ENCODE data around the gene FJX1. TPM values are rescaled to one million over a fixed set of nuclear protein-coding genes. Genes with fewer than 3 reads are reported as not detected.

FJX1 gene
- total RNA-seq, 1 donor from 2014 or later, result 0.73 TPM

DNA sequence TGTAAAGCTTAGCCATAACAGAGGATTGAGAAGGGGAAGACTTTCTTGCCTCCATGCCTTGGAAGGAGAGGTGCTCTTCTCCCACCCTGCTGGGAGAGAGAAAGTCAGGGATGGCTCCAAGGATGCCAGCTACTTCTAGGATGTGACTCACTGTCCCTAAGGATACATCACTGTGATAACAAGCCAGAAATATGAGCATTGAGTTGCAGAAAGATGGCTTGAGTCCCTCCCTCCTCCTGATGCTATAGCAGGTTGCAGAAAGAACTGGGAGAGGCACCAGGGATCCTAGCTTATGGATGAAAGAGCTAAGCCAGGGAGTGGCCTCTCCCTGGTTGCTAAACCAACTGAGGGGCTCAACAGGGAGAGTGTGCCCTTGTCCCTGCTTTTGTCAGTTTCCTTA is 27.8 kb upstream of the FJX1 start:
- no peak for DNase-seq (ENCODE audit: low spot score)
- intact Hi-C loops (cut with micrococcal nuclease), result no loop called here
- H3K27ac Mint-ChIP-seq, result no peak overlapping the region
- H3K4me3 Mint-ChIP-seq, result no peak overlapping the region
- H3K4me1 Mint-ChIP-seq (ENCODE audit: low read depth), result no peaks in the 10 kb centered on the region
- H3K36me3 Mint-ChIP-seq (ENCODE audit: low read depth), result no peaks in the 10 kb centered on the region
- peaks cover 17% of the 10 kb centered on the region for H3K27me3 Mint-ChIP-seq (ENCODE audit: insufficient read depth)
- no peaks in the 10 kb centered on the region for H3K9me3 Mint-ChIP-seq

DNA sequence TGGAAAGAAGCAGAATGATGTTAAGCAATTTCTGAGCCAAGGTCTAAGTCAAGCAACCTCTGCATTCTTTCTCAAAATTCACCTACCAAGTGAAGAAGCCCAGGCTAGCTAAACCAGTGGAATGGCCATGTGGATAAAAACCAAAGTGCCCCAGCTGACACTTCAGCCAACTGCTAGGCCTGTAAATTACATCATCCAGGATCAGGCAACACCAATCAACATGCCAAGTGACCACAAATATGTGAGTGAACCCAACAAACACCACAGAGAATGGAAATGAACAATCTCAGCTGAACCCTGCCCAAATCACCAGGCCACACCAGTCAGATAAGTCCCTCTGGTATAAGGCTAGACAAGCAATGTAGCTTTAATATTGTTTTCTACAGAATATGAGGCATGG is 25.1 kb upstream of the FJX1 start:
- H3K4me3 Mint-ChIP-seq, result no peak overlapping the region
- H3K9me3 Mint-ChIP-seq, result peaks cover 5% of the 10 kb centered on the region
- H3K27ac Mint-ChIP-seq, result no peak overlapping the region
- no peaks in the 10 kb centered on the region for H3K36me3 Mint-ChIP-seq (ENCODE audit: low read depth)
- peaks cover 6% of the 10 kb centered on the region for H3K4me1 Mint-ChIP-seq (ENCODE audit: low read depth)
- no peak for DNase-seq (ENCODE audit: low spot score)
- intact Hi-C loops (cut with micrococcal nuclease), result no loop called here
- peaks cover 8% of the 10 kb centered on the region for H3K27me3 Mint-ChIP-seq (ENCODE audit: insufficient read depth)

DNA sequence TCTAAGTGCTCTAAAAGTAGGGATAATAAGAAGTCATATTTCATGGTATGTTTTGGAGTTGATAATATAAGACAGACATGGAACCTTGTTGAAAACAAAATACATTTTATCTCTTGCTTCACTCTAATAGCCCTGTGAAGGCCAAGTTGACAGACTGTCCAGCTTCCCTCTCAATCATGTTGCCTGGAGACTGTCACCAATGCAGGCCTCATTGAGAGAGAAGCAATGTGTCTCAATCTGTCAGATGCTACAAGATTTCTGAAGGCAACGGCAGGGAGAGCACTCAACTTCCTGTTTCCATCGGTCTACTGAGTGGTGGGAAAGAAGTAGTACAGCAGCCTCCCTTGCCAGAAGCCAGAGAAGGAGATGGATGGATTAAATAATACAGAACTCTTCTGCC is 23.6 kb upstream of the FJX1 start:
- Mint-ChIP-seq H3K4me1 (ENCODE audit: low read depth) (peaks cover 20% of the 10 kb centered on the region), H3K36me3 (ENCODE audit: low read depth) (no peaks in the 10 kb centered on the region), H3K27me3 (ENCODE audit: insufficient read depth) (peaks cover 6% of the 10 kb centered on the region), H3K9me3 (peaks cover 5% of the 10 kb centered on the region), H3K4me3 (no peak overlapping the region), H3K27ac (no peak overlapping the region)
- intact Hi-C loops (cut with micrococcal nuclease), result no loop called here
- no peak for DNase-seq (ENCODE audit: low spot score)

DNA sequence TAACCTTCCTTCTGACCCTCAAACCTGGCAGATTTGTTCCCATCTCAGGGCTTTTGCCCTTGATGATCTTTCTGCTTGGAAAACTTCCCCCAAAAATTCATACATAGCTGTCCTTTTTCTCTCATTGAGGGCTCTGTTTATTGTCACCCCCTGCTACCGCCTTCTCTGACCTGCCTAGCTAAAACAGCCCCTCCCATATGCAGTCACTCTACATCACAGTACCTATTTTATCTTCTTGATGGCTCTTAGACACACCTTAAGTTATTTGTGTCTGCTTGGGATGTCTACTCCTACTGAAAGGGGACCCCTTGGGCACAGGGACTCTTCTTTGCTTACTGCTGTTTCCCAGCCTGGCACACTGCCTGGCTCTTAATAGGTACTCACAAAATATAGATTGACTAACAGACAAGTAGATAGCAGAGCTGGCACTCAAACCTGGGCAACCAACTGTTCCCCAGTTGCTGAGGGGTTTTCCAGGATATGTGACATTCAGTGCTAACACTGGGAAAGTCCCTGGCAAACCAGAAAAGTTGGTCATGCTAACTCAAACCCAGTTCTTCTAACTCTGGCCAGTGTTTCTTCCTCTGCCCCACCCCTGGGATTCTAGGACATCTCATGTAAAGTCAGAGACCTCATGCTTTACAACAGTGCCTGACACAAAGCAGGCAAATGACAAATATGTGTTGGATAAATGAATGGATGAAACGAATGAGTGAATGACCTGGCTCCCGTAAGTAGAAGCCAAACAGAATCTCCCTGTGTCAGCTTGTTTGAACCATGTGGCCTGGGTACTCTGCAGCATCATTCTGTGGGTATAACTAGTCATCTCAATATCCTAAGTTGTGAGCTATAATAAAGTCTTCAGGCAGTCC is 19.8 kb upstream of the FJX1 start:
- H3K27ac Mint-ChIP-seq, result peak overlapping the region; percentile 75
- H3K4me3 Mint-ChIP-seq, result peak overlapping the region; percentile 4
- no peaks in the 10 kb centered on the region for H3K36me3 Mint-ChIP-seq (ENCODE audit: low read depth)
- intact Hi-C loops (cut with micrococcal nuclease), result no loop called here
- DNase-seq (ENCODE audit: low spot score), result peak; percentile 15
- no peaks in the 10 kb centered on the region for H3K27me3 Mint-ChIP-seq (ENCODE audit: insufficient read depth)
- H3K9me3 Mint-ChIP-seq, result peaks cover 5% of the 10 kb centered on the region
- peaks cover 20% of the 10 kb centered on the region for H3K4me1 Mint-ChIP-seq (ENCODE audit: low read depth)

DNA sequence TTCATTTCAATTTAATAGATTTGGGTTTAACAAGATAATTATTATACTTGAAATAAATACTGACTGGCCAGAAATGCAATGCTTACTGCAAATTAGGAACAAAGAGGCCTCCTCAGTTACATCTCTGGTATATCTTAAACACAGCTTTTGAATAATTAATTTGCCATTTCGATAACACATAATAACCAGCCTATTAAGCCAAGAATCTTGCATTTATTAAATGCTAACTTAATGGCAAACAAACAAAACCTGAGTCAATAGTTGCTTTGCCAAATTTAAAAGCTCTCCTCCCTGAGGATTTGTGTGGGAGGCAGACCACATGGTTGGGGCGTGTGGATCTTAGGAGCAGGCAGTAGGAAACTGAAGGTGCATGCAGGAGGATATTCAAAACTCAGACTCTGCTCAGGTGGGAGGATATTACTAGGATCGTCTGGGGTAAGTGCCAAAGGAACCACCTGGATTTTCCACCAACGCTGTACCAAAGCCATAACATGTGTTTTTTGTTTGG is 17.9 kb upstream of the FJX1 start:
- no peak overlapping the region for H3K27ac Mint-ChIP-seq
- no peaks in the 10 kb centered on the region for H3K36me3 Mint-ChIP-seq (ENCODE audit: low read depth)

DNA sequence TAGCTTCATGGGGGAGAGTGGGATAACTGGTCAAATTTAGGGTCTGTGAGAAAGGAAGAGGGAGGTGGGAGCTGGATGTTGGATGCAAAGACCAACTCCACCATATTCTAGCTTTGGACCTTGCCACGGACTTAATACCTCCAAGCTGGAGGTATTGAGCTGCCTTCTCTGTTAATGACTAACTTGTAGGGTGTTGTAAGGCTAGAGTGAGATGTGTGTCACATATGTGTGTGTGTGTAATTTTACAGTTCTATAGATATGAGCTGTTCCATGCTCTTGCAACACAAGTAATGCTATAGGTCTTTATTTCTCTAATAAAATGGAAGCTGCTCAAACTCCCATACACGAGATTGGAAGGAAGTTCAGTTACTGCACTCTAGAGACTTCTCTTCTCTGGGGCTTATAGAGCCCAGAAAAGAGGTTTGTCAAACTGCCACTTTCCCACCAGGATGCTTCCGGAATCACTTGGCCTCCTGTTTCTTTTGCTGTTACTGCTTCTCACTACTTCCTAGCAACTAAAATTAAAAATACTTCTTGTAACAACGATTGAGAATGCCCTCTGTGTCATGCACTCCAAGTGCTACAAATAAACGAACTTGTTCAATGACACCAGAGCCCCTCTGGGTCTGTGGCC is 16.0 kb upstream of the FJX1 start:
- Mint-ChIP-seq H3K9me3 (no peaks in the 10 kb centered on the region), H3K4me1 (ENCODE audit: low read depth) (peaks cover 20% of the 10 kb centered on the region), H3K27me3 (ENCODE audit: insufficient read depth) (peaks cover 5% of the 10 kb centered on the region), H3K4me3 (no peak overlapping the region), H3K27ac (no peak overlapping the region), H3K36me3 (ENCODE audit: low read depth) (no peaks in the 10 kb centered on the region)
- intact Hi-C loops (cut with micrococcal nuclease), result no loop called here
- DNase-seq (ENCODE audit: low spot score), result no peak

More for the DNA sequence above, 17.9 kb upstream of the FJX1 start:
- peaks cover 5% of the 10 kb centered on the region for H3K9me3 Mint-ChIP-seq
- DNase-seq (ENCODE audit: low spot score), result no peak
- intact Hi-C loops (cut with micrococcal nuclease), result no loop called here
- H3K27me3 Mint-ChIP-seq (ENCODE audit: insufficient read depth), result no peaks in the 10 kb centered on the region
- H3K4me3 Mint-ChIP-seq, result no peak overlapping the region
- H3K4me1 Mint-ChIP-seq (ENCODE audit: low read depth), result peaks cover 20% of the 10 kb centered on the region

DNA sequence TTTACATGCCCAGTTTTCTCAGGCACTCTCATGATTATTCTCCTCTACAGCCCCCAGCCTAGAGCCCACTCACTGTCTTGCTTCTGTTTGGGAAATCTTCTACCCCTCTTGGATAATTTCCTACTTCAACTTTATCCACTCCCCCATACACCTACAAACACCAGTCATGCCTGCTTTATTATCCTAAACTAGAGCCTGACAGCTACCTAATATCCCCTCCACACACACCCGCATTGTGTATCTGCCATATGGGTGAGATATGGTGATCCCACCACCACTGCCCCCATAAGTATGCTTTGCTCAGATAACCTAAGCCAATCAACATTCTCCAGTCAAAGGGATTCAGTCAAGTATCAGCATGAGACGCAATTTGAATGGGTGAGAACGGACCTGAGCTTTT is 15.3 kb upstream of the FJX1 start:
- H3K36me3 Mint-ChIP-seq (ENCODE audit: low read depth), result no peaks in the 10 kb centered on the region
- H3K4me1 Mint-ChIP-seq (ENCODE audit: low read depth), result peaks cover 15% of the 10 kb centered on the region
- intact Hi-C loops (cut with micrococcal nuclease), result no loop called here
- H3K27me3 Mint-ChIP-seq (ENCODE audit: insufficient read depth), result peaks cover 5% of the 10 kb centered on the region
- no peak for DNase-seq (ENCODE audit: low spot score)
- H3K9me3 Mint-ChIP-seq, result no peaks in the 10 kb centered on the region
- H3K27ac Mint-ChIP-seq, result no peak overlapping the region
- no peak overlapping the region for H3K4me3 Mint-ChIP-seq

DNA sequence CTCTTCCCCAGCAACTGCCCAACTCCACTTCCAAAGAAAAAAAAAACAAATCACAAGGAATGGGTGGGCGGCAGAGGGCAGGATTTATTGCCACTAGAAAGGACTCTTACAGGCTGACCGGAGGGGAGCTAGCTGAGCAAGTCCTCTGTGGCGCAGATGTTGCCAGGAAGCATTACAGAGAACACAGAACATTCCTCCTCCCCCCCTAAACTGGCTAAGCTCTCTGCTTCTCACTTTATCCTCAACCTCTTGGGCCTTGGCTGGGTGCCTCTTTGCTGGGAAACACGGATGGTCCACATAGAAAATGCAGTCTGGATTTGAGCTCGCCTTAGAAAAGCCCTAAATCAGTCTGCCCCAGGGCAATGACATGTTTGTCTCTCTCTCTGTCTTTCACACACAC is 12.6 kb upstream of the FJX1 start:
- Mint-ChIP-seq H3K27ac (no peak overlapping the region), H3K4me1 (ENCODE audit: low read depth) (no peaks in the 10 kb centered on the region), H3K4me3 (no peak overlapping the region), H3K9me3 (no peaks in the 10 kb centered on the region), H3K36me3 (ENCODE audit: low read depth) (no peaks in the 10 kb centered on the region), H3K27me3 (ENCODE audit: insufficient read depth) (peaks cover 16% of the 10 kb centered on the region)
- DNase-seq (ENCODE audit: low spot score), result no peak
- intact Hi-C loops (cut with micrococcal nuclease), result no loop called here

DNA sequence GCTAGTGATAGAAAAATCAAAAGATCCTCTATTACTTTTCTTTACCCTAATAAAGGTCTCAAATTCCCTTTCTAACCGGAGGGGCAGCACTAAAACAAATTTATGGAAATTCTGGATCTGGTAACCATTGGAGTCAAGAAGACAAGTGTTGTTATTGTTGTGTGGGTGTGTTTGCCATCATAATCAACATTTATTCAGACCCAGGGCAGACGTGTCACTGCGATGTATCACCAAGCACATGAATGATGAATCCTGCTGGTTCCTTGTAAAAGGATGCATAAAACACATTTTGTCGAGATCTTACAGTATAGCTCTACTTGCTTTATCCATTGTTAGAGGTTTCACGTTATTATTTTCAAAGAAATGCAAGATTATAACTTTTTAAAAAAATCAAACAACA is 12.1 kb upstream of the FJX1 start:
- DNase-seq (ENCODE audit: low spot score), result no peak
- intact Hi-C loops (cut with micrococcal nuclease), result no loop called here
- H3K9me3 Mint-ChIP-seq, result no peaks in the 10 kb centered on the region
- no peaks in the 10 kb centered on the region for H3K36me3 Mint-ChIP-seq (ENCODE audit: low read depth)
- H3K4me1 Mint-ChIP-seq (ENCODE audit: low read depth), result peaks cover under 1% of the 10 kb centered on the region
- H3K4me3 Mint-ChIP-seq, result no peak overlapping the region
- H3K27ac Mint-ChIP-seq, result no peak overlapping the region
- peaks cover 16% of the 10 kb centered on the region for H3K27me3 Mint-ChIP-seq (ENCODE audit: insufficient read depth)

DNA sequence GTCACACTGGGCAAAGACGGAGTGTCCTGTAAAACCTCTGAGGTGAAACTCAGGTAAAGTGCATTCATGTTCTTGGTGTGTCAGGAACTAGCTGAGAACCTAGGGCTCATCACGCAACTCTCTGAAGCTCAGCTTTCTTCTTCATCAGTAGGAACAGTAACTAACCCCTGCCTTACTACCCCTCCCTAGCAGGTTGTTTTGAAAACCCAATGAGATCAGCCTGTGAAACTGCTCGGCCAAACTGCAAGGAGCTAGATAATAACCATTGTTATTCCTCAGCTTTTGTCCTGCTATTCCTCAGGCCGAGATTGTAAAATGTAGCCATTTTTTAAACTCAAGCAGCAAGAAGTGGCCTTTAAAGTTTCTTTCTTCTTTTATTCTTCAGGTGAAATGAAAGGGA is 9.8 kb upstream of the FJX1 start:
- peaks cover 24% of the 10 kb centered on the region for H3K27me3 Mint-ChIP-seq (ENCODE audit: insufficient read depth)
- intact Hi-C loops (cut with micrococcal nuclease), result no loop called here
- no peaks in the 10 kb centered on the region for H3K36me3 Mint-ChIP-seq (ENCODE audit: low read depth)
- H3K4me3 Mint-ChIP-seq, result no peak overlapping the region
- DNase-seq (ENCODE audit: low spot score), result no peak
- H3K27ac Mint-ChIP-seq, result no peak overlapping the region
- no peaks in the 10 kb centered on the region for H3K9me3 Mint-ChIP-seq
- H3K4me1 Mint-ChIP-seq (ENCODE audit: low read depth), result peaks cover 8% of the 10 kb centered on the region

DNA sequence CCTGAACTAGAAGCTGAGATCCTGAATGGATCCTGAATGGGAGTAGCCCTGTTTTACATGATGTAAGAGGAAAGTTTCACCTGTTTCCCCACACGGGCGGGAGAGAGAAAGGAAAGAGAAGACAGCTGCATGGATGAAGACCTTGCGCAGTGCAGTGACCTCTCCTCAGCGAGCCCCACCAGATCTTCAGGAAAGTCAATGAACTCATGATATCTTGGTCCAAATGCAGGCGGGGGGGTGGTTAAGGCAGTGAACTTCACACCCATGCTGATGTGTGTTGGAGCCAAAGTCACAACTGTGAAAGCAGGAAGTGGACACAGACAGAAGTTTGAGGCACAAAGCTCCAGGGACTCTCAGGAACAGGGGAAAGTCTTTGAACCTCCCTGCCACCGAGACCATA is 8.6 kb upstream of the FJX1 start:
- no peaks in the 10 kb centered on the region for H3K9me3 Mint-ChIP-seq
- H3K27ac Mint-ChIP-seq, result no peak overlapping the region
- intact Hi-C loops (cut with micrococcal nuclease), result no loop called here
- DNase-seq (ENCODE audit: low spot score), result no peak
- no peak overlapping the region for H3K4me3 Mint-ChIP-seq
- peaks cover 8% of the 10 kb centered on the region for H3K4me1 Mint-ChIP-seq (ENCODE audit: low read depth)
- peaks cover 28% of the 10 kb centered on the region for H3K27me3 Mint-ChIP-seq (ENCODE audit: insufficient read depth)
- H3K36me3 Mint-ChIP-seq (ENCODE audit: low read depth), result no peaks in the 10 kb centered on the region

DNA sequence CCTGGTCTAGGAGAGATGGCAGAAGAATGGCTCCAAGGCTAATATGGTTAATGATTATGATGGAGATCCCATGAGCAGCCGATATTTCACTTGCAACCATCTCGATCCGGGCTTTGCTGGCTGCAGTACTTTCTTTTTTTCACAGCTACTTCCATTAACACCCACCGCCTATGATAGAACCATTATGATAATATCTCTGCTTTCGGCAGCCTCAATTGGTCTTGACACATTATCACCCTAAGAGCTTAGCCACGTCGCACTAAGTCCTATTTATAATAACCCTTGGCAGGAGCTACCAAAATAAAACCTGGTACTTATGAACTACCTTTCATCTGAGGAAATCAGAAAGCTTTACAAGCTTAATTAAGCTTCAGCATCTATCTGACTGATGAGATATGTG is 7.6 kb upstream of the FJX1 start:
- intact Hi-C loops (cut with micrococcal nuclease), result no loop called here
- no peak overlapping the region for H3K27ac Mint-ChIP-seq
- peaks cover 8% of the 10 kb centered on the region for H3K4me1 Mint-ChIP-seq (ENCODE audit: low read depth)
- H3K36me3 Mint-ChIP-seq (ENCODE audit: low read depth), result no peaks in the 10 kb centered on the region
- DNase-seq (ENCODE audit: low spot score), result no peak
- H3K4me3 Mint-ChIP-seq, result no peak overlapping the region
- peaks cover 31% of the 10 kb centered on the region for H3K27me3 Mint-ChIP-seq (ENCODE audit: insufficient read depth)
- no peaks in the 10 kb centered on the region for H3K9me3 Mint-ChIP-seq

DNA sequence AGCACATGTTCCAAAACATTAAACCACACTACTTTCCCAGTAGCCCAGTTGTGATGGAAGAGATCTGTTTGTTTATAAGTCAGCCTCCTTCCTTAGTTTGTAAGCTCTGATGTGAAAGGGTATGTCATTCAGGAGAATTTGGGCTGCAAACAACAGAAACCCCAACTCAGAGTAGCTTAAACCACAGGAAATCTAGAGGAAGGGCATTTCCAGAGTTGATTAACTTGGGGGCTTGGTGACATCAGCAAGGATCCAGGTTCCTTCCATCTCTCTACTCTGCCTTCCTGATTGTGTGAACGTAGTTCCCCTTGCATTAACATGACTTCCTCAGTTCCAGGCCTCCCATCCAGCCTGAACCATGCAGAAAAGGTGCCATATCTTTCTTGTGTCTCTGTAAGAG is 6.5 kb upstream of the FJX1 start:
- Mint-ChIP-seq H3K4me1 (ENCODE audit: low read depth) (peaks cover 8% of the 10 kb centered on the region), H3K4me3 (no peak overlapping the region)

More for the DNA sequence above, 6.5 kb upstream of the FJX1 start:
- no peak overlapping the region for H3K27ac Mint-ChIP-seq
- H3K27me3 Mint-ChIP-seq (ENCODE audit: insufficient read depth), result peaks cover 29% of the 10 kb centered on the region
- H3K36me3 Mint-ChIP-seq (ENCODE audit: low read depth), result no peaks in the 10 kb centered on the region
- H3K9me3 Mint-ChIP-seq, result no peaks in the 10 kb centered on the region
- intact Hi-C loops (cut with micrococcal nuclease), result no loop called here
- no peak for DNase-seq (ENCODE audit: low spot score)
